ENCODE data around the gene TRIM36.

The TRIM36 gene

DNA sequence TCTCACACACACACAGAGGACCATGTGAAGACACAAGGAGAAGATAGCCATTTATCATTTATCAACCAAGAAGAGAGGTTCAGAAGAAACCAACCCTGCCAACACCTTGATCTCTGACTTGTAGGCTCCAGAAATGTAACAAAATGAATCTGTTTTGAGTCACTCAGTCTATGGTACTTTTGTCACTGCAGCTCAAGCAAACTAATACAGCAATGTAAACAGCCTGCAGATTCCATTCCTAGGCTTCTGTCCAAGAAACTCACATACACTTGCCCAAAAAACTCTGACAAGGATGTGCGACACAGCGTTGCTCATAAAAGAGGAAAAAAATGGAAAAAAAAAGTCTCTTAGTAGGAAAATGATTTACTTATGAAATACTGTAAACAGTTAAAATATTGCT is 33.4 kb downstream of the TRIM36 start:
- no peak for DNase-seq (ENCODE audit: low read depth)
- TF ChIP-seq, protein P1, sequence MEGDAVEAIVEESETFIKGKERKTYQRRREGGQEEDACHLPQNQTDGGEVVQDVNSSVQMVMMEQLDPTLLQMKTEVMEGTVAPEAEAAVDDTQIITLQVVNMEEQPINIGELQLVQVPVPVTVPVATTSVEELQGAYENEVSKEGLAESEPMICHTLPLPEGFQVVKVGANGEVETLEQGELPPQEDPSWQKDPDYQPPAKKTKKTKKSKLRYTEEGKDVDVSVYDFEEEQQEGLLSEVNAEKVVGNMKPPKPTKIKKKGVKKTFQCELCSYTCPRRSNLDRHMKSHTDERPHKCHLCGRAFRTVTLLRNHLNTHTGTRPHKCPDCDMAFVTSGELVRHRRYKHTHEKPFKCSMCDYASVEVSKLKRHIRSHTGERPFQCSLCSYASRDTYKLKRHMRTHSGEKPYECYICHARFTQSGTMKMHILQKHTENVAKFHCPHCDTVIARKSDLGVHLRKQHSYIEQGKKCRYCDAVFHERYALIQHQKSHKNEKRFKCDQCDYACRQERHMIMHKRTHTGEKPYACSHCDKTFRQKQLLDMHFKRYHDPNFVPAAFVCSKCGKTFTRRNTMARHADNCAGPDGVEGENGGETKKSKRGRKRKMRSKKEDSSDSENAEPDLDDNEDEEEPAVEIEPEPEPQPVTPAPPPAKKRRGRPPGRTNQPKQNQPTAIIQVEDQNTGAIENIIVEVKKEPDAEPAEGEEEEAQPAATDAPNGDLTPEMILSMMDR (conservative IDR thresholded peaks at IDR 0.05; ENCODE audit: control insufficient read depth, insufficient read depth, low read depth, low read length): no peak
- H3K4me3 ChIP-seq (ENCODE audit: control insufficient read depth, low read depth, low read length): no peak overlapping the region

DNA sequence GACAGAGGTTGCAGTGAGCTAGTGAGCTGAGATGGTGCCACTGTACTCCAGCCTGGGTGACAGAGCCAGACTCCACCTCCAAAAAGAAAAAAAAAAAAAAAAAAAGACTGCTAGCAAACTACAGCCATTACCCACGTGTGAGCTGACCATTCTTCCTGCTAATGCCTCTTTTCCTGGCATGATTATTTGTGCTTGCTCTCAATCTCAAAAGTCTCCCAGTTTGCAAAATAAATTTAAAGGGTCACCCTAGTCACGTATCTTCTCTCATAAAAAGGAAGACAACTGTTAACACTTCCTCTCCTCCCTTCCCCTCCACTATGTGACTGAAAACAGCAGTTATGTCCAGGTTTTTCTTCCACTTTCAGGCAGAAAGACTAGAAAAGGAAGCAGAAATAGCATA is 37.2 kb downstream of the TRIM36 start:
- no peak overlapping the region for H3K4me3 ChIP-seq (ENCODE audit: control insufficient read depth, low read depth, low read length)
- DNase-seq (ENCODE audit: low read depth): no peak
- TF ChIP-seq, protein P1 (conservative IDR thresholded peaks at IDR 0.05; ENCODE audit: control insufficient read depth, insufficient read depth, low read depth, low read length): no peak

DNA sequence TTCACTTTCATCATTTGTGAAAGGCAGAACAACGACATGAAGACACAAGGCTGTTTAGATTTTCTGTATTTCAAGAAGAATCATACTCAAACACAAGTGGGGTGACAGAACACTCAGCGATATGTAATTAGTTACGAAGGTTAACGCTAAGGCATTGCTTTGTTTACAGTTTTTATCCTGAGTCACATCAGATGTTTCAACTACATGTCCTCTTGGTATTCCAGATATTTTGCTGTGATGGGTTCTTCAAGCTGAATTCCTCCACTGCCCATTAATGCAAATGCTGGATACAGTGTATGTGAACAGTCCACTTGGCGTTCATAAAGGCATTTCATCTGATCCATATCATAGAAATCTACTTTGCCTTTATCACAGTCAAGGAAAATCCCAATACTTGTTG is 43.4 kb downstream of the TRIM36 start:
- no peak overlapping the region for H3K4me3 ChIP-seq (ENCODE audit: control insufficient read depth, low read depth, low read length)
- DNase-seq (ENCODE audit: low read depth): no peak
- TF ChIP-seq, protein P1 (conservative IDR thresholded peaks at IDR 0.05; ENCODE audit: control insufficient read depth, insufficient read depth, low read depth, low read length): no peak

DNA sequence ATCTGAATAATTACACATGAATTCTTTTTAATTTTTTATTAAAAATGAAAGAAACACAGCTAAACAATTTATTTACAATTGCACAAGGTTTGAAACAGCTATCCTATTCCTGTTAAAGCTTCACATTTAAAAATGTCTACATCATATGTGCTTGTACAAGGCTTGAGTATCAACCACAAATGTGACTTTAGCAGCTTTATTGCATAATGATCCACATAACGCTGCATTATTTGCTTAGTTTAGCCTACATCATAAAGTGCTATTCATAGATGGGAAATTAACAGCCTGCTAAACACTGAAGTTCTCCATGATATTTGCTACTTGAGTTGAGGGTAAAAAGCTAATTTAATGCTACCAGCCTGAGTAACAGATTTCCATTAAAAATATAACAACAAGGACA is 45.0 kb downstream of the TRIM36 start:
- no peak for DNase-seq (ENCODE audit: low read depth)
- H3K4me3 ChIP-seq (ENCODE audit: control insufficient read depth, low read depth, low read length): no peak overlapping the region
- TF ChIP-seq, protein P1 (conservative IDR thresholded peaks at IDR 0.05; ENCODE audit: control insufficient read depth, insufficient read depth, low read depth, low read length): no peak

DNA sequence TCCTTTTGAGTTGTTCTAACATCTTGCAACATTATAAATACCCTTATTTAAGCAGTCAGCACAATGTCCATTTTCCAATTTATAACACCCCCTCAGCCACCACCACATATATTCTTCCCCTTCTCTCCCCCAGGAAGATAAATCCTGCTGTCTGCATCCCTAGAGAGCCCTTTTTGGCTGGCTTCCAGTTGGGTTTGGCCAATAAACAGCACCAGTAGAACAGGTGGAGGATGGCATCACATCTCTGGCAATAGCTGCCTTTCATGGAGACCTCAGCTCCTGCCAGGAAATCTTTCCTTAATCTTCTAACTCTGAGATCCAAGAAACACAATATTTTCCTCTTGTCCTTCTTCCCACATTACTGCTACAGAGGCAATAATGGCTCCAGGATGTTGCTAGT is 53.7 kb downstream of the TRIM36 start:
- no peak for DNase-seq (ENCODE audit: low read depth)
- H3K4me3 ChIP-seq (ENCODE audit: control insufficient read depth, low read depth, low read length): no peak overlapping the region
- TF ChIP-seq, protein P1 (conservative IDR thresholded peaks at IDR 0.05; ENCODE audit: control insufficient read depth, insufficient read depth, low read depth, low read length): no peak

DNA sequence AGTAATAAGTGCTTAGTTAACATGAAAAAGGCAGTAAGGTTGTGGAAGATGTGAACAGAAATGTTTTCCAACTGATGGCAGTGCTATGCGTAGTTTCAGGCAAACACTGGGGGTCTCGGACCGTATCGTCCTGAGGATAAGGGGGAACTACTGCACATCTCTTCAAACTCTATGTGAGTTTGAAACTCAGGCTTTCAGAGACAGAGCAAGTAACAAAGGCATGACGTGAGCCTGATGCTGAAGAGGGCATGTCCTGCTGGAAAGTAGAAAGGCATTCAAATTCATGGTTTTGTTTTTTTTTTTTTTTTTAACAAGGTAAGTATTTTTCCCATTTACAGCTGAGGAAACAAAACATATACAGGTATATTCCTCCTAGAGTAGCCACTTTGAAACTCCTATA is 59.9 kb downstream of the TRIM36 start:
- TF ChIP-seq, protein P1 (conservative IDR thresholded peaks at IDR 0.05; ENCODE audit: control insufficient read depth, insufficient read depth, low read depth, low read length): no peak
- no peak overlapping the region for H3K4me3 ChIP-seq (ENCODE audit: control insufficient read depth, low read depth, low read length)
- no peak for DNase-seq (ENCODE audit: low read depth)

DNA sequence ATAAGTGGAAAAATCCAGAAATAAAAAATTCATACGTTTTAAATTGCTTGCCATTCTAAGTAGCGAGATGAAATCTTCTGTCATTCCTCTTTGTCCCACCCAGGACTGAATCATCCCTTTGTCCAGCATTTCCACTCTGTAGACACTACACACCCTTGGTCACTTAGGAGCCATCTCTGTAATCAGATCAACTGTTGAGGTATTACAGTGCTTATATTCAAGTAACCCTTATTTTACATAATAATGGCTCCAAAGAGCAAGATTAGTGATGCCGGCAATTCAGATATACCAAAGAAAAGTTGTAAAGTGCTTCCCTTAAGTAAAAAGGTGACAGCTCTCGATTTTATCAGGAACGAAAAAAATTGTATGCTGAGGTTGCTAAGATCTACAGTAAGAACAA is 60.4 kb downstream of the TRIM36 start:
- TF ChIP-seq, protein P1 (conservative IDR thresholded peaks at IDR 0.05; ENCODE audit: control insufficient read depth, insufficient read depth, low read depth, low read length): no peak
- no peak for DNase-seq (ENCODE audit: low read depth)
- no peak overlapping the region for H3K4me3 ChIP-seq (ENCODE audit: control insufficient read depth, low read depth, low read length)
